ENCODE data around the gene EDAR.

DNA sequence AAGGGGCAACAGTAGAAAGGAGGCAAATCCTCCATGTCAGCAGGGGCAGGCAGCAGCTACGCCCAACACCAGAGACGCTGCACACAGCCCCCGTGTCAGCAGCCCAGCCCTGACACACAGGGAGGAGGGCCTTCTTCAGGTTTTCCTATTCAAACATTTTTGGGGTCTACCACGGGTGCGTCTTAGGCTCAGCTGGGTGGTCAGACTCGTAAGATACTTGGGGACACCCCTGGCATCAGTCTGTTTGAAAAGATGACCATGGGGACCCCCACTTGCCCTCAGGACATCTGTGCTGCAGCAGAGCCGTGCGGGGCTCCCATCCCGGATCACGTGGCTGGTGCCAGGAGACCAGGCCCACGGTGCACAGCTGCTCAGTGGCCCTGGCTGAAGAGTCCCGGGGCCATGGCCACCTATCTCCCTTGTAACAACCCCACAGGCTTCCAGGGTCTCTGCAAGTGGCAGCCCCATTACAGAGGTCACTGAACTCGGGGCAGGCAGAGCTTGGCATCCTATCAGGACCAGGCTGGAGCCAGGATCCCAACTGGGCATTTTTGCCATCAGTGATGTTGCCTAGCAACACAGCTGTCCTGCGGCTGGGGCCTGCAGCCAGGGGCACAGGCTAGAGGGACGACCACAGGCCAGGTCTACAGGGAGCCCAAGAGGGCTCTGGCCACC is 82.5 kb downstream of the EDAR start:
- TF ChIP-seq, protein P1, sequence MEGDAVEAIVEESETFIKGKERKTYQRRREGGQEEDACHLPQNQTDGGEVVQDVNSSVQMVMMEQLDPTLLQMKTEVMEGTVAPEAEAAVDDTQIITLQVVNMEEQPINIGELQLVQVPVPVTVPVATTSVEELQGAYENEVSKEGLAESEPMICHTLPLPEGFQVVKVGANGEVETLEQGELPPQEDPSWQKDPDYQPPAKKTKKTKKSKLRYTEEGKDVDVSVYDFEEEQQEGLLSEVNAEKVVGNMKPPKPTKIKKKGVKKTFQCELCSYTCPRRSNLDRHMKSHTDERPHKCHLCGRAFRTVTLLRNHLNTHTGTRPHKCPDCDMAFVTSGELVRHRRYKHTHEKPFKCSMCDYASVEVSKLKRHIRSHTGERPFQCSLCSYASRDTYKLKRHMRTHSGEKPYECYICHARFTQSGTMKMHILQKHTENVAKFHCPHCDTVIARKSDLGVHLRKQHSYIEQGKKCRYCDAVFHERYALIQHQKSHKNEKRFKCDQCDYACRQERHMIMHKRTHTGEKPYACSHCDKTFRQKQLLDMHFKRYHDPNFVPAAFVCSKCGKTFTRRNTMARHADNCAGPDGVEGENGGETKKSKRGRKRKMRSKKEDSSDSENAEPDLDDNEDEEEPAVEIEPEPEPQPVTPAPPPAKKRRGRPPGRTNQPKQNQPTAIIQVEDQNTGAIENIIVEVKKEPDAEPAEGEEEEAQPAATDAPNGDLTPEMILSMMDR (optimal IDR thresholded peaks at IDR 0.05 in 1 of 3, IDR thresholded peaks at IDR 0.05 in 1 of 3, conservative IDR thresholded peaks at IDR 0.05 in 1 of 3; ENCODE audit: extremely low read depth in 1 of 3, insufficient read depth in 2 of 3, low read length in 3 of 3): no peak
- TF ChIP-seq EZH2 (IDR thresholded peaks at IDR 0.05; ENCODE audit: low read length): no peak
